Fibroblast of lung (primary cell): ENCODE results near the gene CHRND. TPM values are rescaled to one million over a fixed set of nuclear protein-coding genes. Genes with fewer than 3 reads are reported as not detected.

Source experiments
- DNase-seq, 2 donors: peaks; one replicate each; pipeline versions ENCODE4 v3.0.0 to v3.0.0-alpha.2; 2010; ENCODE audit warnings: low read depth in 2 of 2
- H2AFZ ChIP-seq: 2 replicates; pipeline ENCODE4 v1.5.1; 2012; ENCODE audit warnings: low read length, control low read depth, inconsistent platforms
- H3K27ac ChIP-seq: 2 replicates; pipeline ENCODE4 v1.5.1; 2011; ENCODE audit warnings: low read length, control low read depth; ENCODE audit not compliant: insufficient read depth
- H3K27me3 ChIP-seq: 2 replicates; pipeline ENCODE4 v1.5.1; 2011; ENCODE audit warnings: mild to moderate bottlenecking, low read length; ENCODE audit not compliant: control insufficient read depth, insufficient read depth
- H3K36me3 ChIP-seq: 2 replicates; pipeline ENCODE4 v1.5.1; 2011; ENCODE audit warnings: low read length; ENCODE audit not compliant: control insufficient read depth, insufficient read depth
- H3K4me1 ChIP-seq: 2 replicates; pipeline ENCODE4 v1.5.1; 2011; ENCODE audit warnings: low read length; ENCODE audit not compliant: control insufficient read depth, insufficient read depth; ENCODE audit errors: extremely low read depth
- H3K4me2 ChIP-seq: 2 replicates; pipeline ENCODE4 v1.5.1; 2011; ENCODE audit warnings: low read length, control low read depth; ENCODE audit not compliant: insufficient read depth; ENCODE audit errors: extremely low read depth
- H3K4me3 ChIP-seq, 4 experiments: fragments of 200-600 bp in 1 of 4; sonication (generic) in 1 of 4; replicated peaks in 1 of 4; 2 replicates each; pipeline ENCODE4 v1.5.1; 2011 to 2016; ENCODE audit warnings: low read length in 4 of 4, low read depth in 3 of 4, mild to moderate bottlenecking in 3 of 4, control low read depth in 2 of 4, inconsistent platforms in 1 of 4, mixed read lengths in 1 of 4; ENCODE audit not compliant: insufficient read depth in 1 of 4; ENCODE audit errors: control extremely low read depth in 1 of 4
- H3K79me2 ChIP-seq: 2 replicates; pipeline ENCODE4 v1.5.1; 2012; ENCODE audit warnings: mild to moderate bottlenecking, low read length, inconsistent platforms; ENCODE audit not compliant: control insufficient read depth, insufficient read depth
- H3K9ac ChIP-seq: 2 replicates; pipeline ENCODE4 v1.5.1; 2011; ENCODE audit warnings: mild to moderate bottlenecking, low read length, control low read depth; ENCODE audit not compliant: insufficient read depth
- H3K9me3 ChIP-seq: 2 replicates; pipeline ENCODE4 v1.5.1; 2012; ENCODE audit warnings: low read depth, low read length; ENCODE audit not compliant: control insufficient read depth, insufficient read depth
- H4K20me1 ChIP-seq: 2 replicates; pipeline ENCODE4 v1.5.1; 2011; ENCODE audit warnings: low read length; ENCODE audit not compliant: control insufficient read depth, insufficient read depth; ENCODE audit errors: extremely low read depth
- CTCF ChIP-seq, 2 donors: IDR thresholded peaks in 1 of 2; conservative IDR thresholded peaks in 1 of 2; 1 replicate in 1 of 2; 2 replicates in 1 of 2; pipeline ENCODE4 v1.5.1; 2011 to 2012; ENCODE audit warnings: low read length in 2 of 2, control low read depth in 1 of 2, inconsistent platforms in 1 of 2, low read depth in 1 of 2, mild to moderate bottlenecking in 1 of 2
- EZH2 ChIP-seq: IDR thresholded peaks from 2 replicates; pipeline ENCODE4 v1.5.1; 2012; ENCODE audit warnings: low read length, control low read depth, mild to moderate bottlenecking; ENCODE audit errors: missing control alignments
- polyA plus RNA-seq, 2 donors: library from polyadenylated mRNA; depleted of rRNA in 1 of 2; stranded (reverse) in 1 of 2; unstranded in 1 of 2; fragments of >200 nt; gene quantifications; 2 replicates each; pipeline ENCODE4 v1.2.1, GENCODE V29; 2011 to 2012; ENCODE audit warnings: missing spikeins in 1 of 2
- total RNA-seq: library from RNA; depleted of rRNA; stranded (reverse); fragments of >200 nt; gene quantifications from 2 replicates; pipeline ENCODE4 v1.2.1, GENCODE V29; 2014

Gene CHRND
- total and polyA plus RNA-seq, 2 donors (not counting 1 experiment from before 2014, with no cell fraction given): not detected

DNA sequence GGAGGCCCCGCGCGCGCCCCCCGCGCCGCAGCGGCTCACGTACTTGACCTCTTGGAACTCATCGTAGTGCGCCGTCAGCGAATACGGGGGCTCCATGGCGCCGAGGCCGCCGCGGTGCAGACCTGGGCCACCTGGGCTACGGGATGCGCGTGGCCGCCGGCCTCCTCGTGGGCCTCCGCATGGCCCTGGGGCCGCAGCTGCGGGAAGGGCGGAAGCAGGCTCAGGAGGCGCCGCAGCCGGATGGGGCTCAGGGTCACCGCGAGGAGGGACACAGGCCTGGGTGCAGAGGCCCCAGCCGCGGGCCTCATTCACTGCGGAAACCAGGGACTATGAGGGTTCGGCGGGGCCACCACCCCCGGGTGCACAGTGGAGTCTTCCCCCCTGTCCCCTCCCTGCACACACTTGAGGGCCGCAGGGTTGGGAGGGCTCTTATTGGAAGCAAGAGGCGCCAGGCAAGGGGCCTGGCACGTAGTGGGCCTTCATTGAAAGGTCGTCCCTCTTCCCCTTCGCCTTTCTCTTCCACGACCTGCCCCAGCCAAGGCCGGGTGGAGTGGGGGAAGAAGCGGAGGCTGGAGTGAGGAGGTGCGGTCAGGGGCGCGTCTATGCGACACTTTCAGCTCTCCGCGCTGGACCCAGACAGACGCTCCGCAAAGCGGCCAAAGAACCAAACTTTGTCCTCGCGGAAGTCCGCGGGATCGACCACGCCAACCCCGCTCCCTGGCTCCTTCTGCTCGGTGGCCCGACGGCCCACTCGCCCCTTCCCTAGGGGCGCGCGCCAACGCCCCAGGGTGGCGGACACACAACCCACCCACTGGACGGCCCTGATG is 39.2 kb upstream of the CHRND start:
- DNase-seq: no peak
- Histone ChIP-seq H3K27ac (no peak overlapping the region), H3K4me2 (no peak overlapping the region), H4K20me1 (no peaks in the 10 kb centered on the region), H3K9ac (no peak overlapping the region), H3K27me3 (peaks cover 21% of the 10 kb centered on the region), H2AFZ (no peak overlapping the region), H3K9me3 (no peaks in the 10 kb centered on the region), H3K36me3 (no peaks in the 10 kb centered on the region), H3K4me3 (no peak overlapping the region), H3K79me2 (no peaks in the 10 kb centered on the region), H3K4me1 (no peaks in the 10 kb centered on the region)
- TF ChIP-seq CTCF (conservative IDR thresholded peaks at IDR 0.05 in 1 of 2, IDR thresholded peaks at IDR 0.05 in 1 of 2; ENCODE audit: low read depth in 1 of 2, low read length in 2 of 2) (no peak), EZH2 (peak; percentile 96)

GRCh38 chr2:232487385-232488096 is 38.4 kb upstream of the CHRND start, which contains the start of gene ECEL1:
ECEL1 (minus strand) TSS chr2:232487834; CDS start chr2:232486653, 1,181 bp downstream.
- no peak within 1 kb of the TSS for H3K4me3 ChIP-seq
- no peak within 1 kb of the TSS for H2AFZ ChIP-seq
- no peaks in the 10 kb centered on the region for H3K9me3 ChIP-seq
- no peaks in the 10 kb centered on the region for H3K79me2 ChIP-seq
- DNase-seq: no peak
- H3K27ac ChIP-seq: no peak within 1 kb of the TSS
- H3K36me3 ChIP-seq: no peaks in the 10 kb centered on the region
- no peak for TF ChIP-seq EZH2
- no peaks in the 10 kb centered on the region for H3K4me1 ChIP-seq
- H4K20me1 ChIP-seq: no peaks in the 10 kb centered on the region
- H3K9ac ChIP-seq: no peak within 1 kb of the TSS
- peaks cover 21% of the 10 kb centered on the region for H3K27me3 ChIP-seq
- H3K4me2 ChIP-seq: no peak within 1 kb of the TSS

- Histone ChIP-seq H3K4me3 (no peak overlapping the region), H3K27me3 (peaks cover 21% of the 10 kb centered on the region), H3K36me3 (no peaks in the 10 kb centered on the region), H4K20me1 (no peaks in the 10 kb centered on the region), H3K9ac (no peak overlapping the region), H3K79me2 (no peaks in the 10 kb centered on the region), H2AFZ (no peak overlapping the region), H3K9me3 (no peaks in the 10 kb centered on the region), H3K27ac (no peak overlapping the region), H3K4me1 (no peaks in the 10 kb centered on the region), H3K4me2 (no peak overlapping the region)
- TF ChIP-seq EZH2: no peak
- TF ChIP-seq CTCF (conservative IDR thresholded peaks at IDR 0.05 in 1 of 2, IDR thresholded peaks at IDR 0.05 in 1 of 2; ENCODE audit: low read depth in 1 of 2, low read length in 2 of 2): no peak
- no peak for DNase-seq
Measured at GRCh38 chr2:232488097-232488711, 37.8 kb upstream of the CHRND start.
